LNCaP clone FGC (cell line): ENCODE measurements around the gene TCF25.
A peak's percentile ranks its signal among the peaks of the same experiment; 100 is the strongest.

Experiments
- DNase-seq: peaks from one replicate; pipeline ENCODE4 v3.0.0-alpha.2; 2011; ENCODE audit warnings: low read depth
- H3K4me3 ChIP-seq: 2 replicates; pipeline ENCODE4 v1.5.1; 2011; ENCODE audit warnings: mild to moderate bottlenecking, low read depth, low read length, control low read depth
- CTCF ChIP-seq: IDR thresholded peaks from 2 replicates; pipeline ENCODE4 v1.5.1; 2012; ENCODE audit warnings: mild to moderate bottlenecking; ENCODE audit not compliant: control insufficient read depth, insufficient read depth; ENCODE audit errors: extremely low read depth

The TCF25 gene

GRCh38 chr16:89949121-89949742 lies 75.8 kb downstream of the TCF25 start:
- H3K4me3 ChIP-seq, result peak overlapping the region; percentile 66
- TF ChIP-seq CTCF, result no peak
- DNase-seq, result no peak

DNA sequence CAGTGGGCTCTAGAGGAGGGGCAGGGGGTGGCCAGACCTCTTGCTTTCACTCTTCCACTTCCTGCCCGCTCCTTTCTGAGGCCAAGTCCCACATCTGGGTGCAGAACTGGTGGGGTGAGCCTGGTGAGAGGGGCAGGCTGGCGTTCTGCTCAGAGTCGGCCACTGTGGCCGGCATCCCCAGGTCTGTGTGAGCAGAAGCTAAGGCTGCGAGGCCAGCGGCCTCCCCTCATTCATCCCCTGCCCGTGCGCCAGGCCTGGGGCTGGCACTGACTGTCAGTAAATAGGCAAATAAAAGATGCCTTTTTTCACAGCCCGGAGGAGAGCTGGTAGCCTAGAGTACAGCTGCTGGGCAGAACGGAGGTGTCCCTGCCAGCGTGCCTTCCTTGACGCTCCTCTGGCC lies 76.4 kb downstream of the TCF25 start:
- DNase-seq, result no peak
- no peak for TF ChIP-seq CTCF
- peak overlapping the region; percentile 66 for H3K4me3 ChIP-seq

GRCh38 chr16:89951509-89951908 lies 78.1 kb downstream of the TCF25 start:
- no peak for TF ChIP-seq CTCF
- no peak for DNase-seq
- H3K4me3 ChIP-seq, result no peak overlapping the region

- no peak for TF ChIP-seq CTCF
- H3K4me3 ChIP-seq, result no peak overlapping the region
- DNase-seq, result no peak
These were observed 78.7 kb downstream of the TCF25 start for GRCh38 chr16:89952049-89952448.

DNA sequence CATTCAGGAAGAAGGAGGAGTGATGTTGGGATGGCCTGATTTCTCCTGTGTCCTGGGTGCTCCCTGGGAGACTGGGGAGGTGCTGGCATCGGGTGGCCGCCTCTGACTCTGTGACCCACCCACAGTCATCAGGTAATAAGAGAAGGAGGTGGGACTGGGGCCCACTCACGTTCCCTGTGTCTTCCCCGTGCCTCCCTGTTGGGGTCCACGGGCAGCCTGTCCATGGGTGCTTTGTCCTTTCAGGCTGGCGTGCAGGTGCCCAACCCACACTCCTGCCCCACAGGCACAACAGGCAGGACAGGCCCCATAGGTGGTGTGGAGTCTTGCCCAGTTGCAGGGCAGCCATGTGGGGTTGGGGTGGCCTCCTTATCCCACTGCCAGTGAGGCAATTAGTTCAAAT lies 79.2 kb downstream of the TCF25 start:
- H3K4me3 ChIP-seq, result no peak overlapping the region
- DNase-seq, result no peak
- TF ChIP-seq CTCF, result no peak

DNA sequence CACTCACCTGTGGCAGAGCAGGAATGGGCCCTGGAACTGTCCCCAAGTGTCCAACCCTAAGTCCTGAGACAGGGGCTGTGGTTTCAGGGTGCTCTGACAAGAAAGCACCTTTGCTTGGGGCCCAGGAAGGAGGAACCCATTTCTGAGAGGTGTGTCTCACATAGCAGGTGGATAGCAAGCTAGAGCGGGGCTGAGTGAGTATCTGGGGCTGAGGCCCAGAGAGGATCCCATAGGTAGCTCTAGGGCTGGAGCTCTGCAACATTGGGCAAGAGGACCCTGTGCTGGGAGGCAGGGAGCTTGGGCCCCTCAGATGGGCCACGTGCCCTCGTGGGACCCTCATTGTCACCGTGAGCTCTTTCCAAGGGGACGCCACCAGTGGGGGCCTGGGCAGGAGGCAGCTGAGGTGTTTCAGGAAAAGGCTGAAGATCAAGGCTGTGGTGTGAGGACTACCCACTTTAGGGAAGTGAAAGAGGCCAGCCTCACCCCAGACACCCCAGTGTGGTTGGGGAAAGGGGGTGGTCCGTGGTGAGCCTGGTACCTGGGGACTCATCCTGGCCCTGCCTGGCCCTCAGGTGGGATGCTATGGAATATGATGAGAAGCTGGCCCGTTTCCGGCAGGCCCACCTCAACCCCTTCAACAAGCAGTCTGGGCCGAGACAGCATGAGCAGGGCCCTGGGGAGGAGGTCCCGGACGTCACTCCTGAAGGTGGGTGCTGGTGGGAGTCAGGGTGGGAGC lies 80.4 kb downstream of the TCF25 start:
- no peak for DNase-seq
- no peak for TF ChIP-seq CTCF
- no peak overlapping the region for H3K4me3 ChIP-seq
